ENCODE data around the gene RBM44.

Gene RBM44

GRCh38 chr2:237872178-237872887 lies 73.8 kb downstream of the RBM44 start:
- DNase-seq: no peak

GRCh38 chr2:237873421-237873831 lies 74.8 kb downstream of the RBM44 start:
- DNase-seq: no peak

GRCh38 chr2:237873897-237874551 lies 75.4 kb downstream of the RBM44 start:
- no peak for DNase-seq

GRCh38 chr2:237874585-237875161 lies 76.1 kb downstream of the RBM44 start:
- no peak for DNase-seq

- DNase-seq: no peak
Measured at GRCh38 chr2:237875256-237876060, 76.9 kb downstream of the RBM44 start.

- DNase-seq: no peak
Measured at GRCh38 chr2:237876061-237876526, 77.5 kb downstream of the RBM44 start.

GRCh38 chr2:237876532-237876931 lies 78.0 kb downstream of the RBM44 start:
- DNase-seq: no peak

- no peak for DNase-seq
Measured at GRCh38 chr2:237876951-237877491, 78.4 kb downstream of the RBM44 start.

GRCh38 chr2:237877576-237878307 lies 79.2 kb downstream of the RBM44 start:
- DNase-seq: no peak

GRCh38 chr2:237878321-237879057 lies 79.9 kb downstream of the RBM44 start:
- no peak for DNase-seq

GRCh38 chr2:237879058-237879430 lies 80.5 kb downstream of the RBM44 start:
- no peak for DNase-seq

GRCh38 chr2:237879991-237880560 lies 81.5 kb downstream of the RBM44 start:
- no peak for DNase-seq

GRCh38 chr2:237882510-237883481 lies 84.2 kb downstream of the RBM44 start:
- DNase-seq: no peak

- DNase-seq: no peak
Measured at GRCh38 chr2:237883951-237884446, 85.4 kb downstream of the RBM44 start.

- DNase-seq: no peak
Measured at GRCh38 chr2:237884681-237885080, 86.1 kb downstream of the RBM44 start.

GRCh38 chr2:237885111-237885930 lies 86.7 kb downstream of the RBM44 start:
- no peak for DNase-seq

GRCh38 chr2:237885931-237886684 lies 87.5 kb downstream of the RBM44 start:
- DNase-seq: no peak

Data from CD4-positive, alpha-beta T cell treated with Interleukin-1 beta for 1 hour (primary cell).